NOMO-1 (cell line): ENCODE measurements around the gene SLC39A11.
"Not testable (repeated sequence)": the region's sequence is repeated elsewhere in the genome, so short reads cannot be mapped to it uniquely, and the experiment has no call there.

Source experiments
- DNase-seq, 2 experiments: peaks; one replicate each; lab custom pipeline; 2025; ENCODE audit not compliant: unreplicated experiment in 2 of 2; lab: John Stamatoyannopoulos, UW

Gene SLC39A11, protein sequence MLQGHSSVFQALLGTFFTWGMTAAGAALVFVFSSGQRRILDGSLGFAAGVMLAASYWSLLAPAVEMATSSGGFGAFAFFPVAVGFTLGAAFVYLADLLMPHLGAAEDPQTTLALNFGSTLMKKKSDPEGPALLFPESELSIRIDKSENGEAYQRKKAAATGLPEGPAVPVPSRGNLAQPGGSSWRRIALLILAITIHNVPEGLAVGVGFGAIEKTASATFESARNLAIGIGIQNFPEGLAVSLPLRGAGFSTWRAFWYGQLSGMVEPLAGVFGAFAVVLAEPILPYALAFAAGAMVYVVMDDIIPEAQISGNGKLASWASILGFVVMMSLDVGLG

DNA sequence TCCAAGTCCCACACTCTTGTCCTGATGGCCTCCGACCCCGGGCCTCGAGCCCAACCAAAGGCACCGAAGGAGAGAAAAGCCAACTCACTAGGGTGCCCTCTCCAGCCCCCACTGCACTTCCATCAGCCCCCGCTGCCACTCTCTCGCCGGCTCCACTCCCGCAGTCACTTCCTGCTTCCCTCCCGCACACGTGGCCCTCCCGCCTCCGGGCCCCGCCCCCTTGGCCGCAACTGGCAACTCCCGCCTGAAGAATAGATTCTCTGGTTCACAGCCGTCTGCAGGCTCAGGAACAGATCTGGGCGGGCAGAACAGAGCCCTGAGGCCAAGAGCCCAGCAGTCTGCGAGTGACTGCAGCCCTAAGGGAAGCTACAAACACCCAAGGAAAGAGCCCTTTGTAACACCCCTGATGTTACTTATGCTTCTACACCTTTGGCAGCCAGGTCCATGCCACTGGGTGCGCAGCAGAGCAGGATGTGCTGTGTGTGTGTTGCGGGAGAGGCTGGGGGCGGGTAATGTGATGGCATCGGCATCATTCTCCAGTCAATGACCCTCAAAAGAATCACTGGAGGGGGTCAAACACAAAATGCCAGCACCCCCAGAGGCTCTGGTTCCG lies at the start of gene SLC39A11:
SLC39A11 (minus strand) TSS at position 166 of the 613 bp plus-strand sequence. CDS start 3,924 bp downstream, outside the sequence.
- DNase-seq: peak; percentile 95 to 99

DNA sequence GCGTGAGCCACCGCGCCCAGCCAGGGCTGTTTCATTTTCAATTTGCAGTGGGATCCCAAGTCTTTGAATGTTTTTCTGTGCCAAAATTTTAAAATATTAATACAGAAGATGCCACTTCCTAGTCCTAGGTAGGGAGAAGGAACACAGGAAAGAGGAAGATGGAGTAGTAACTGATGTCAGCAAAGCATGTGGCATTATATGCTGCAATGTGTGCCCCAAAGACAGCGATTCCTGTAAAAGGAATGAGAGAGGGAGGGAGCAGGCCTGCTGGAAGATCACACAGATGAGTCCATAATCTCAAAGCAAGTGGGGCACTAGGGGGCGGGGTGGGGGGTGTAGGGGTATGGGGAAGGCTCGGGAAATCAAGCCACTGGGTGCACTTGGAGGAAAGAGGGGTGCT lies 48.9 kb upstream of the SLC39A11 start:
- no peak for DNase-seq

DNA sequence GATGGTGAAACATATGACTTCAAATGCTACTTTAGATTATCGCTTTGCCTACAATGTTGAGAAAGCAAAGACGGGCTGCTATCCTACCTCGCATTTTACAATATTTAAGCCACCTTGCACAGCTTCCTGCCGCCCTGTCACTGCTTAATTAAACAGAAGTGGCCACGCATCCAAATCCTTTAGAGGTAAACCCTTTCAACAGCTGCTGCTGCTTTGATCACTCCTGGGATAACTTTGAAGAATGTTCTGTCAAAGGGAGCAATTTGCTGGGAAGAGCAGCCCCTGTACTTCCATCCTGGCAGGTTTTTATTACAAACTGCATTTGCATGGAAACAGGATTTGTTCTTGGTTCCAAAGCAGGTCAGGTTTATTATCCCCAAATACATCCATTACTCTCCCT lies 48.1 kb upstream of the SLC39A11 start:
- DNase-seq: no peak

DNA sequence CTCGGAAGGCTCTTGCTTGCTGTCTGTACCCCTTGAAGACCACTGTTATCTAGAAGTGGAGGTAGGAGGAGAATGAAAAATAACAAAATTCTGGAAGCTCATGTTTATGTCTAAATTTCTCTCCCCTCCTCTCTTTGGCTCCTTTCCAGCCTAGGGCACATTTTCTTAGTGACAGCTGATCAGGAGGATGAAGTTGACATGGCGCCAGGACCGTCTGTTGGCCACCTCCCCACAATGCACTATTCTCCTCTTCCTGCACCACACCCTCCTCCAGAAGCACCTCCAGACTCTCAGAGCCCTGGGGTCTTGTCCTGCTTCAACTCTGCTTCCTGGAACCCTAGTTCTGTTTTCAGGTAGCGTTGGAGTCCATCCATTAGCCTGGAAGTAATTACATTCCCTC lies 46.8 kb upstream of the SLC39A11 start:
- no peak for DNase-seq

DNA sequence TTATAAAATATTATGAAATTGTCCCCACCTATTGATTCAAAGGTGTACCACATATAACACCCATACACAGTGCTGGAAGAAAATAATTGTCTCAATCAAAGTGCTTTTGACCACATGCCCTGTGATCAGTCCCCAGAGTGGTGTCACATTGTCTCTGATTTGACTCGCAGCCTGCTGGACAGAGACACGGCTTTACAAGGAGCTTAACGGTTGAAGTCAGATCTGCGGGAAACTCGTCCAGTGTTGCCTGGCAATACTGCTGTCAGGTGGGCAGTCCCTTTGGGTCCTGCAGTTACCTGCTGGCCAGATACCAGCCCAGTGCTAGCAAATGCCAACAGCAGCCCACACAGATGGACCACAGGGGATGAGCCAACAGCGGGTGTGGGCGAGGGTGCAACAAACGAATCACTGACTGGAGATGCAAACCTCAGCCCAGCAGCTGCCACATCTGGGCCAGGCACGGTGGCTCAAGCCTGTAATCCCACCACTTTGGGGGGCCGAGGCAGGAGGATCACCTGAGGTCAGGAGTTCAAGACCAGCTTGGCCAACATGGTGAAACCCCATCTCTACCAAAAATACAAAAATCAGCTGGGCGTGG lies 46.2 kb upstream of the SLC39A11 start:
- no peak for DNase-seq

DNA sequence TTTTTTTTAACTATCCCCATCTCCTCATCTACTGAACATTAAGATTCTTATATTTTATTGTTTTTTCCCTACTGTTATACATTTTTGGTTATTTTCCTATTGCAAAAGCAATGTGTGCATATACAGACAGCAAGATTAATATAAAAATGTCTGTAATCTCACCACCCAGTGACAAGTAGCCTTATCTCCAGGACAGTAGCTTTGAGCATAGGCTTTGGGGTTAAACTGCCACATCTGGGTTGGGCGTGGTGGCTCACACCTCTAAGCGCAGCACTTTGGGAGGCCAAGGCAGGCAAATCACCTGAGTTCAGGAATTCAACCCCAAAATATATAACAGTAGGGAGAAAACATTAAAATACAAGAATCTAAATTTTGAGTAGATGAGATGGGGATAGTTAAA lies 44.9 kb upstream of the SLC39A11 start:
- no peak for DNase-seq

DNA sequence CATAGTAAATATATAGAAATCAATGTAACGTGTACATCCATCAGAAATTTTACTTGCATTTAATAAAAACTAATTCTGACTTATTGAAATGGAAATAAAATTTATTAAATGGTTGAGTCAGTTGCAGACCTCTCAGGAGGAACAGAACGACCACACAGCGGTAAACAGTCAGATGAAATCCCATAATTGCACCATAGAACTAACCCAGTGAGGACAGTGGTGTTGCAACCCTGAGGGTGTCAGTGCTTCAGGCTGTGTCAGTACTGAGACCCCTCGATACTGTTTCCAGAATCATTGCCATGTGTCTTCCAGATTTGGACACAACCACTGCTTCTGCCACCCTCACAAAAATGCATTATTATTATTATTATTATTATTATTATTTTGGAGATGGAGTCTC lies 43.3 kb upstream of the SLC39A11 start:
- peak; percentile 15 to 54 for DNase-seq

DNA sequence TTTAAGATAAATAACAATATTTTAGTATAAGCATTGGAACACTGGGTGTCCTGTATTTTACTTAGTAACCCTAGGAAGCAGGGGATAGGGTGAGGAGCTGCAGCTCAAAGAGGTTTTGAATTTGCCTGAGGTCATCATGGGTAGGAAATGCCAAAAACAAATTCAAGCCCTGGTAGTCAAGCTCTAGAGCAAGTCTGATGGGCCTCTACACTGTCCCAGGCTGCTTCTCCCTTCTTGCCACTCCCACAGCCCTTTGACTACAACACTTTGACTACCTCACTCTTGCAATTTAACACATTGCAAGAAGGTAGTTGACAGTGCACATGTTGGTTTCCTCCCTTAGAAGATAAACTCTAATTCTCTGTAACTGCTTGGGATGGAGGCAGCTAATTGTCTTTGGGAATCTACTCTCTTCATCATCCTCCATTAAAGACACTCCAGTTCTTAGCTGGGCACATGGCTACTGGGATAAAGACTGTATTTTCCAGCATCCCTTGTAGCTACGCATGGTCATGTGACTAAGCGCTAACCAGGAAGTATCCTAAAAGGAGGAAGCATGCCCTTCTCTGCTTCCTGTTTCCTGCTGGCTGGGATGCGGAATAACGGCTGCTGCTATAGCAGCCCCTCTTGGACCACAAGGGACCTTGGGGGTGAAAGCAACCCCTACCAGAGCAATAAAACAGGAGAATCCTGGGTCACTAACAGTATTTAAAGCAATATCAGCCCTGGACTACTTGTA lies 41.6 kb upstream of the SLC39A11 start:
- DNase-seq: no peak

DNA sequence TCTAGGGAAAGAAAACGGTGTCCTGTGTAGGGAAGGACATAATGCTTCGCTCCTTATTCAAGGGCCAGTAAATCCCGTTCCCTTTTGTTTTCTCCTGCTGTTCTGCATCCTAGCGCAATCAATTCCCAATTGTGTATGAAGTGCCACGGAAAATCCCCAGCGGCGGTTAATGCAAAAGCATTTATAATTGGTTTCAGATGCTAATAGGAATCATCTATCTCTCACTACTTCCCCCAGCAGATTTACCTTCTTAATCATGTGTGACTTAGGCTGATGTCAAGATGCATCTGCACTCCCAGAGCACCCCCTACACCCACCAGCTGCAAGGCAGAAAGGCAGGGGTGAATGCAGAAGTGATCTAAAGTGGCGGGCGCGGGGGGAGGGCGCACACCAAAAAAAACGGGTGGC lies 39.6 kb upstream of the SLC39A11 start:
- no peak for DNase-seq

DNA sequence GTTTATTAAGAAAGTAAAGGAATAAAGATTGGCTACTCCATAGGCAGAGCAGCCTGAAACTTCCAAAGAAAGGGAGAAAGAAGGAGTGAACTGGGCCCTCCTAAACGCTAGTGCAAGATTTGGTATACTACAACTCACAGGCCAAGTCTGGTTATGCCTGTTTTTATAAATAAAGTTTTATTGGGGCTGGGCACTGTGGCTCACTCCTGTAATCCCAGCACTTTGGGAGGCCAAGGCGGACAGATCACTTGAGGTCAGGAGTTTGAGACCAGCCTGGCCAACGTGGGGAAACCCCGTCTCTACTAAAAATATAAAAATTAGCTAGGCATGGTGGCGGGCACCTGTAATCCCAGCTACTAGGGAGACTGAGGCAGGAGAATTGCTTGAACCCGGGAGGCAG lies 39.0 kb upstream of the SLC39A11 start:
- not testable (repeated sequence) for DNase-seq

DNA sequence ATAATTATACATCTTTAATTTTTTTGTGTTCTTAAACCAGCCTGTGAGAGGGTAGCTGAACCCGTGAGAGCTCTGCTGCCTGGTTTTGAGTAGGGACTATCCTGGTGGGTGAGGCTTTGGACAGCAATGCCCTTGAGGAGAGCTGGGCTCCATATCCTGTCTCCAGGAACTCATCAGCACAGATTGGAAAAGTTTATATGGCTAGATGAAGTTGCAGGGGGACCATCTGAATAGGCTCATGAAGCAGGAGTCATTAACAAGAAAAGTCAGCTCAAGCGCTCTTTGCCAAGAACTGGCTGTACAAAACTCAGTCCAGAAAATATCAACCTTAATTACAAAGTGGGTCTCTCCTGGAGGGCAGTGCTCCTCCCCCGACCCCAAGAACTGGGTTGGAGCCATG lies 38.5 kb upstream of the SLC39A11 start:
- DNase-seq: no peak

DNA sequence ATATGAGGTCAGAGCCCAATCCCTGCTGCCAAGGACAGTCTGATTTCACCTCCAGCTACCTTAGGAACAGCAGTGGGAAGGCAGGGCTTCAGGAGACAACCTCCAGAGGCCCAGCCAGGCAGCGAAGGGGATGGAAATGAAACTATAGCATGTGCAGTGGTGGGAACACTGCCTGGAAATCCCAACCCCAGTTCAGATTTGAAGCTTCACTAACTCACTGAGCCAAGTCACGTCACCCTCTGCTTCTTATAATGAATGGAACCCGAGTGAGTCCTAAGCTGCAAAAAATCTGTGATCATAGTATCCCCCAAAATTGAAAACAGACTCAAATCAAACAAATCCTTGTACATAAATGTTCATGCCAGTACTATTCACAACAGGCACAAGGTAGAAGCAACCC lies 36.0 kb upstream of the SLC39A11 start:
- DNase-seq: no peak

DNA sequence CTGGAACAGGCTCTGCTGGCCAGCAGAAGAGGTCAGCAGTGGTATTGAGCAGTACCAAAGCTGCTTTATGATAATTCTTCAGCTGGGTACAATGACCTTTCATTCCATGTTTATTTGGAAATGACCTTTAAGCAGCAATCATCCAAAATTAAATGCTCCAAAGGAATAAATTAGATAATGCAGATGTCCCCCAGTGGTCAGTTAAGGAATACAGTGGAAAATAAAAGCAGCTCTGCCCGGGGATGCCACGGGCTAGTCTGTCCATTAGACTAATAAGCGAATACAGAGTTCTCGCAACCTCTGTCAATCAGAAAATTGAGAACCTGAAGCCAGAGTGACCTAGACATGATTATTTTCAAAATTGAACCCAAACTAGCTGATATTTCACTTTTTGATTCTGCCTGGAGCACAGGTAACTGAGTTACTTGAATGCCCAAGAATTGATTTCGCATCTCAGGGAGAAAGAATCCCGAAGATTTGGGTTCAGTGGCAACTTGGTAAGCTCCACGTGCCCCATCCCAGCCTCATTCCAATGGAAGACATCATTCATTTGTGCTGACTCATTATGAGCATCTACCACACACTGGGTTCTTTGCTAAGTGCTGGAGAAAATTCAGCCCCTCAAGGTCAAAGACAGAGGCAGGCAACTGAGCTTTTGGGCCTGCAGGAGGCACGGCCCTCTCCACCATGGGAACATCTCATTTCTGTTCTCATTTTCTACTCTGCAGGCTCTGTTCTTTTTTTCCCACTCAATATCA lies 34.4 kb upstream of the SLC39A11 start:
- DNase-seq: no peak

DNA sequence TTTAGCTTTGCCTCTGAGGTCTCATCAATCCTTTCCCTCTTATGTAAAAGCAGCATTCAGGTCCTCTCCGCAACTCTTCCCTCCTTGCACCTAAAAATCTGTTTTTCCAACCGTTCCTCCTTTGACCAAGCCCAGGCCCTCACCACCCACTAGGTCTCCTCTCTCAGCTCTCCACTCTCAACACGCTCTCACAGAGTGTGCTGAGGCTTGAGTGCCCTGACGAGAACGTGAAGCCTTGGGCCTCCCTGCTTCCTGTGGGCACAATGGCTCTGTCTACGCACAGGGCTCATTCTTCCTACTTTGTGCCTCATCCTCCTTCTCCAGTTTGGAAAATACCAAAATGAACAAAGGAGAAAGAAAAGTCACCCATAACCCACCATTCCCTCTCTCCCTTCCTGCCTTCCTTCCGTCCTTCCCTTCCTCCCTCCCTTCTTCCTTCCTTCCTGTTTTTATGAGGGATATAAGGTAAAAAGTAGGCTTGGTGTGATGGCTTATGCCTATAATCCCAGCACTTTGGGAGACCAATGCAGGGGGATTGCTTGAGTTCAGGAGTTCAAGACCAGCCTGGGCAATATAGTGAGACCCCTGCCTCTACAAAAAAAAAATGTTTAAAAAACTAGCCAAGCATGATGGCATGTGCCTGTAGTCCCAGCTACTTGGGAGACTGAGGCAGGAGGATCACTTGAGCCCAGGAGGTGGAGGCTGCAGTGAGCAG lies 31.3 kb upstream of the SLC39A11 start:
- DNase-seq: no peak

DNA sequence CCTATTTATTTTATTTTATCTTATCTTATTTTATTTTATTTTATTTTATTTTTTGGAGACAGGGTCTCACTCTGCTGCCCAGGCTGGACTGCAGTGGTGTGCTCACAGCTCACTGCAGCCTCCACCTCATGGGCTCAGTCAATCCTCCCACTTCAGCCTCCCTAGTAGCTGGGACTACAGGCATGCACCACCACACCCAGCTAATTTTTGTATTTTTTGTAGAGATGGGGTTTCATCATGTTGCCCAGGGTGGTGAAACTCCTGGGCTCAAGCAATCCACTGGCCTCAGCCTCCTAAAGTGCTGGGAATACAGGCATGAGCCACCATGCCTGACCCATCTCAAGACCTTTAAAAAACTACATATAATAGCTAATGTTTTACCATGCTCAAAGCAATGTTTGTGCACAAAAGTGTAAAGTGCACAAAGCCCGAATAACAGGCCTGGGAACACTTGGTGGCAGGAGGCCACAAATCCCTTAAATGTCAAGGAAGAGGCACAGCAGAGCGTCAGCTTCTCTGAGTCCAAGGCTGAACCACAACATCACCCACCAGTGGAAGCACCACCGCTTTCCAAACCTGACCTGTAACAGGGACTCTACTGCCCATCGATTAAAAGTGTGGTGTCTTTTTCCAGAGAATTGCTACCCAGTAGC lies 30.6 kb upstream of the SLC39A11 start:
- DNase-seq: no peak

DNA sequence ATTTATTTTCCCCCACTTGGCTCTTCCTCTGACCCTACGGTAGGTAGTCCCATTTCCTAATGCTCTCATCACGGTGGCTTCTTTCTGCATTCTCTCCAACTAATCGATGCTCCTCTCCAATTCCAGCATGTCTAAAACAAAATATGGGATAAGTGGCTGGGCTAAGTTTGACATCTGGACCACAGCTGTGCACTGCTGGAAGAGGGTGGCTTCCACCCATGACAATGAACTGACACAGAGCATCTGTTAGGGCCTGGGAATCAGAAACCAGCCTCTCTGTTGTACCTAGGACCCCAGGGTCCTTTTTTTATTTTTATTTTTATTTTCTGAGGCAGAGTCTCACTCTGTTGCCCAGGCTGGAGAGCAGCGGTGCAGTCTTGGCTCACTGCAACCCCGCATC lies 29.0 kb upstream of the SLC39A11 start:
- no peak for DNase-seq

DNA sequence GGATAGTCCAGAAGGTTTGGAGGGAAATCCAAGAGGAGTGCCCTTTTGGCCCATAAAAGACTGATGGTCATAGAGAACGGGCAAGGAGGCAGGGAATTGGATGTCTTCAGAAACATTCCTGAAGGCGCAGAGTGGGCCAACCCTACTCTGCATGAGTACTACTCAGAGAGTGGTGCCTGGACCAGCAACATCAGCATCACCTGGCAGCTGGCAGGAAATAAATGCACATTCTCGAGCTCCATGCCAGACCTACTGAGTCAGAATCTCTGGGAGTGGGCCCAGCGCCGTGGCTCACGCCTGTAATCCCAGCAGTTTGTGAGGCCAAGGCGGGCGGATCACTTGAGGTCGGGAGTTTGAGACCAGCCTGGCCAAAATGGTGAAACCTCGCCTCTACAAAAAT lies 27.1 kb upstream of the SLC39A11 start:
- DNase-seq: no peak

DNA sequence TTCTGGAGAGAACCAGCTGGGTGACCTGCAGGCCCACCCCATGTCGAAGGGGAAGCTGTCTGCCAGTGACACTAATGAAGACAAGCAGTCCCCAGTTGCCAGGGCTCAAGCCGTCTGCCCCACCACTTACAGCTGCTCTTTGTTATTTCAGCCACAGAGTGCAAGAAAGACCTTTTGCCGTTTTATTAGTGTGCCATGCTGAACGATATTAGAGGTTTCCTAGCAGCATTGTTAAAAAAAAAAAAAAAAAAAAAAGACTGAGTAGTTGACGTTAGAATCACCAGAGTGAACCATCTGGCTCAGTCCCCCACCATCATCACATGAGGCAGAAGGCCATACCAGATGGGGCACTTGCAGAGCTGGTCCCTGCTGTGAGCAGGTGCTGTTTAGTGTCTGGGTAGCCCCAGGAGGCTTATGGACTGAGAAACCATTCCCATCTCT lies 26.5 kb upstream of the SLC39A11 start:
- DNase-seq: no peak

DNA sequence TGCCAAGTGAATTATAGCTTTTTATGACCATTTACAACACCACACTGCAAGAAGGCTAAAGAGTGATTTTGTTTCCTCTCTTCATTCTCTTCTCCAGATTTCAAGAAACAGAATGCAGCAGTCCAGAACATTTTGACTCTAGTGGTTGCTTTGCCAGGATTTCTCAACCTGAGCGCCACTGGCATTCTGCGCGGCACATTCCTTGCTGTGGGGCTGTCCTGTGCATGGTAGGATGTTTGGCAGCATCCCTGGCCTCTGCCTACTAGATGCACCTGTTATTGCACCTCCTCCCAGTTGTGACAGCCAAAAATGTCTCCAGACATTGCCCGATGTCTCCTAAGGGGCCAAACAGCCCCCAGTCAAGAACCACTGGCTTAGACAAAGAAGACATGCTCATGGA lies 25.7 kb upstream of the SLC39A11 start:
- DNase-seq: no peak

DNA sequence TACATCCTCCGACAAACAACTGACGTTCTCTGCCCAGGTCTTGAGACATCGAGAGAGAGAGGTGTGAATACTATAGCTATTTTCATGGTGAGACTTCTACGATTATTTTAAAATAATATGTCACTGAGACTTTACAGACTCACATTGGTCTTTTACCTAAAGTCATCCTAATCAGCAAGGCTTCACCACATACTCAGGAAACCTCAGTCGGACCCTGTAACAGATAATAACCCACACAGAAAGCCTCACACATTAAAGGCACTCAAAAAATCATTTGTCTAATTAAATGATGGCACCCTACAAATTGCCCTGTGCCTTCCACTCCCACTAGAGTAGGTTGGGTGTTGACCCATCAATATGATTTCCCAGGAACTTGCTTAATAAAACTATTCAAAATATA lies 19.8 kb upstream of the SLC39A11 start:
- DNase-seq: no peak
